Putamen (tissue), 1 donor: ENCODE results near the gene REC114.
"Not testable (repeated sequence)": the region's sequence is repeated elsewhere in the genome, so short reads cannot be mapped to it uniquely, and the experiment has no call there.

Experiments used
- DNase-seq: peaks from one replicate; pipeline ENCODE4 v3.0.0-alpha.2; 2016; ENCODE audit warnings: low spot score

REC114 gene

DNA sequence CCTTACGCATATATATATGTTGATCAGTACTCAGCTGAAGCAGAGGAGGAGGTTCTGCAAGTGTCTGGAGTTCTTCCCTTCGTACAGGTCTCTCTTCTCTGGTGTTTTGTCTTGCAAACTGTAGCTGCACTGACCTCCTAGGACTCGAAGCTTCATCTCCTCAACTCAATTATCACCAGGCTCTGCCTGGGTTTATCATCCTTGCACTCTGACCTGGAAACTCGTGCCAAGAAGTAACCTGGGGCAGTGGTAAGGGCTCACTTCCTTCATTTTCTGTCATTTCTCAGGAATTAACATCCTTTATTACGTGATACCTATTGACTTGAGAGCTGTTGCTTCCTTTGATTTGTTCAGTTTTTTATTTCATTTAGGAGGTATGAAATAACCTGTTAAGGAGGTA, 14.4 kb downstream of the REC114 start:
- no peak for DNase-seq

- no peak for DNase-seq
Observed at GRCh38 chr15:73460662-73461061, 17.7 kb downstream of the REC114 start.

- no peak for DNase-seq
Observed at GRCh38 chr15:73464602-73465001, 21.6 kb downstream of the REC114 start.

DNA sequence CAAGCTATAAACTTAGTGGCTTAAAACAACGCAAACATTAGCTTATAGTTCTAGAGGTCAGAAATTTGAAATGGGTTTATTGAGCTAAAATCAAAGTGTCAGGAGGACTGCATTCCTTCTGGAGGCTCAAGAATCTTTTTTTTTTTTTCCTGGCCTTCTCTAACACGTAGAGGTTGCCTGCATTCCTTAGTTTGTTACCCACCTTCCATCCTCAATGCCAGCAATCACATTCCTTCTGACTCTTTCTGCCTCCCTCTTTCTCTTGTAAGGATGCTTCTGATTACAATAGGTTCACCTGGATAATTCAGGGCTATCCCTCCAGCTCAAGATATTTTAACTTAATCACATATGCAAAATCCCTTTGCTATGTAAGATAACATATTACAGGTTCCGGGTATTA, 24.8 kb downstream of the REC114 start:
- DNase-seq: no peak

DNA sequence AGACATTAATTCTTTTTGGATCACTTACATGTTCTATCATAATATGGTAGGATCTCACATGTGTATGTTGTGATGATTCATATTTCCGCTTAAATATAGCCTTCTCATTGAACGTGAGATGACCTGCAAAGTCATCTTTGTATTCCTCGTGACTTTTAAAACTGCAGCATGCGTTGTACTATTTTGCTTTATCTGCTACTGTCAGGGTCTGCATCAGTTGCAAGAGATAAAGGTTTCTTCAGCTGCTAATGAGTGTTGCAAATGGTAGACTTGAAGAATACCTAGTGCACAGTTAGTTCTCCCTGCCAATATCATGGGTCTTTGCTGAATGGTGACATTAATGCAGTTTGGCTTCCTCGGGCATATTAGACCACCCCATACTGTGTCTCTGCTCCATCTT, 31.8 kb downstream of the REC114 start:
- DNase-seq: no peak

- DNase-seq: no peak
Observed at GRCh38 chr15:73476704-73477216, 33.8 kb downstream of the REC114 start.

- no peak for DNase-seq
Observed at GRCh38 chr15:73480050-73480449, 37.1 kb downstream of the REC114 start.

DNA sequence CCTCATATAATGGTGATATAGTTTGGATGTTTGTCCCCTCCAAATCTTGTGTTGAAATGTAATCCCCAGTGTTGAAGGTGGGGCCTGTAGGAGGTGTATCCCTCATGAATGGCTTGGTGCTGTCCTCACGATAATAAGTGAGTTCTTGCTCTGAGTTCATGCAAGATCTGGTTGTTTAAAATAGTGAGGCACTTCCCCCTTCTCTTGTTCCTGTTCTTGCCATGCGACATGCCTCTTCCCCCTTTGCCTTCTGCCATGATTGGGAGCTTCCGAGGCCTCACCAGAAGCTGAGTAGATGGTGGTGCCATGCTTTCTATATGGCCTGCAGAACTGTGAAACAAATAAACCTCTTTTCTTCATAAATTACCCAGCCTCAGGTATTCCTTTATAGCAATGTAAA, 39.2 kb downstream of the REC114 start:
- no peak for DNase-seq

DNA sequence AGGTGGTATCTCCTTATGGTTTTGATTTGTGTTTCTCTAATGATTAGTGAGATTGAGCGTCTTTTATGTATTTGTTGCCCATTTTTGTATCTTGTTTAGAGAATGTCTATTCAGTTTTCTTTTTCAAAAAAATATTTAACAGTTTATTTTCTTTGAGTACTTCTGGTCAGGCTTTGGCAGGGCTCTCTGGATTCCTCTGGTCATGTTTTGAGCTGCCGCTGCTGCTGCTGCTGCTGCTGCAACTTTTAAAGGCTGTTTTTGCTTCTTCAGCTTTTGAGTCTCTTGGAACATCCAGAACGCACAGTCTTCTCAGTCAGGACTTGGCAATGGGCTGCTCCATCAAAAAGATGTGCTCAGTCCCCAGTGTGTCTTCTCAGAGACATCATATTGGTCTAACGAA, 40.1 kb downstream of the REC114 start:
- no peak for DNase-seq

- DNase-seq: no peak
Observed at GRCh38 chr15:73485372-73485771, 42.4 kb downstream of the REC114 start.

GRCh38 chr15:73485885-73486284, 42.9 kb downstream of the REC114 start:
- not testable (repeated sequence) for DNase-seq

- DNase-seq: no peak
Observed at GRCh38 chr15:73488698-73489097, 45.7 kb downstream of the REC114 start.

DNA sequence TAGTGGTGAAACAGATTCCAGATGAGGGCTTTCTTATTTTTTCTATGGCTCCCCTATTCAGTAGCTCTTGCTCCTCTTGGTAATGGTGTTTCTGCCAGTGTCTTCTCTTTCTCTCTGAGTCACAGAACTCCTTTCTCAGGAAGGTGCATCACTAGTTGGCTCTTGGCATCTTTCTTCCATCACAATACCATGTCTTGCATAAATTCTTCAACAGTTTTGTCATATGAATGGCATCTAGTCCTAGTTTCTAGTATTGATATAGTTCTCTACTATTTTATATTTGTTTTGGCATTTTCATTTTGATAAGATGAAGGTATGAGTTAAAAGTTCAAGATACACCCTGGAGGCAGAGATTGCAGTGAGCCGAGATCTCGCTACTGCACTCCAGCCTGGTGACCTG, 51.0 kb downstream of the REC114 start:
- DNase-seq: no peak

GRCh38 chr15:73495181-73495580, 52.2 kb downstream of the REC114 start:
- DNase-seq: no peak

GRCh38 chr15:73500696-73501095, 57.7 kb downstream of the REC114 start:
- no peak for DNase-seq

DNA sequence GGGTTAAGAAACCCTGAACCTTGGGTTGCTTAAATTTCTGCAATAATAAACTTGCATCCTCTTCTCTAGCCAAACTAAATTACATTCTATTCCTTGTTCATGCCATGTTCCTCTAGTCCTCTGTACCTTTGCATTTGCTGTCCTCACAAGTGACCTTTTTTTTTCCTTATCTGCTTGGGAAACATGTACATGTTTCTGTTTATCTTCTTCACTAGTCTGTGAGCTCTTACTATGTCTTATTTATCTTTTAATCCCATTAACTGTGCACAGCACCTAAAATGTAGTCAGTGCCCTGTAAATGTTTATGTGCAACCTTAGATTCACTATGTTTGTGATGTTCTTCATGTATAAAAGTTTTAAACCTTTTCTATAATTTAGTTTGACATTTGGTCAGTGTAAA, 61.9 kb downstream of the REC114 start:
- no peak for DNase-seq

DNA sequence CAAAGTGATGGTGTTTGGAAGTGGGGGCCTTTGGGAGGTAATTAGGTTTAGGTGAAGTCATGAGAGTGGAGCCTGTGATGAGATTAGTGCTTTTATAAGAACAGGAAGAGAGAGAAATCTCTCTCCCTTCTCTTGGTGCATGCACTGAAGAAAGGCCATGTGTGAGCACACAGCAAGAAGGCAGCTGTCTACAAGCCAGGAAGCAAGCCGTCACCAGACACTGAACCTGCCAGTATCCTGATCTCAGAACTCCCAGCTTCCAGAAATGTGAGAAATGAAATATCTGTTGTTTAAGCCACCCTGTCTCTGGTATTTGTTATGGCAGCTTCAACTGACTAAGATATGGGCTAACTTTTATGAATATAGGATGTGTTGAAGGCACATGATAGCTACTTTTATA, 72.6 kb downstream of the REC114 start:
- no peak for DNase-seq

GRCh38 chr15:73517566-73517965, 74.6 kb downstream of the REC114 start:
- DNase-seq: no peak

GRCh38 chr15:73518180-73518862, 75.4 kb downstream of the REC114 start:
- DNase-seq: no peak

GRCh38 chr15:73518876-73519733, 76.1 kb downstream of the REC114 start:
- DNase-seq: no peak

DNA sequence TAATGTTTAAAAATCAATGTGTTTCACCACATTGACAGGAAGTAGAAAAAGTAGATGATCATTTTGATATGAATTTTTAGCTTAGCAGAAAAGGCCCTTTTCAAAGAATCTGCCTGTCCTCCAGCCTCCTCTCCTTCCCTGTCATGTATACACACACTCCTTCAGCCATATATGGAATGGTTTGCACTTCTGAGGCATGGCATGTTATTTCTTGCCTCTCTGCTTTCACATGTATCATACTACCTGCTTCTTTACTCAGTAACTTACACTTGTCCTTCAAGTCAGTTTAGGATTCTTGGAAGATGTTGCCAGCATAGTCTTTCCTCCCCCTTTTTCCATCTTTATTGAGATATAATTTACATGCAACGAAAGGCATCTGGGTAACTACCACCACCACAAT, 79.0 kb downstream of the REC114 start:
- no peak for DNase-seq

- no peak for DNase-seq
Observed at GRCh38 chr15:73524919-73525318, 82.0 kb downstream of the REC114 start.

DNA sequence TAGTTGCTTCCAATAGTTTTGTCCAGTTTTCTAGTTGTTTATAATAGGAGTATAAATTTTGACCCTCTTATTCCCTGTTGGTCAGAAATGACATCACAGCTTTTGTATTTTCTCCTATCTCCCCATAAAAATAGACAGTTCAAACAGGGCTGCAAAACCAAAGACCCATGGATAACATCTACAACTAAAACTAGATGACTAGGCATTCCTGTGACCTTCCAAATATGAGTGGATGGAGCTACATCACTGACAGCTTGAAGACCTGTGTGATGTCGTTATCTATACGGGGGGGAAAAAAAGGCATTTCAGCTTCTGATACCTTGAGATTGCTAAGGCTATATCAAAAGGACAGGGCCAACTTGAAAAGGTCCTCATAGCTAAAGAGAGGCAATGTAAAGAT, 84.6 kb downstream of the REC114 start:
- DNase-seq: no peak
